ENCODE results near the gene ABI3.
A peak's percentile ranks its signal among the peaks of the same experiment; 100 is the strongest.
"Not testable (repeated sequence)": the region's sequence is repeated elsewhere in the genome, so short reads cannot be mapped to it uniquely, and the experiment has no call there.

ABI3 gene

DNA sequence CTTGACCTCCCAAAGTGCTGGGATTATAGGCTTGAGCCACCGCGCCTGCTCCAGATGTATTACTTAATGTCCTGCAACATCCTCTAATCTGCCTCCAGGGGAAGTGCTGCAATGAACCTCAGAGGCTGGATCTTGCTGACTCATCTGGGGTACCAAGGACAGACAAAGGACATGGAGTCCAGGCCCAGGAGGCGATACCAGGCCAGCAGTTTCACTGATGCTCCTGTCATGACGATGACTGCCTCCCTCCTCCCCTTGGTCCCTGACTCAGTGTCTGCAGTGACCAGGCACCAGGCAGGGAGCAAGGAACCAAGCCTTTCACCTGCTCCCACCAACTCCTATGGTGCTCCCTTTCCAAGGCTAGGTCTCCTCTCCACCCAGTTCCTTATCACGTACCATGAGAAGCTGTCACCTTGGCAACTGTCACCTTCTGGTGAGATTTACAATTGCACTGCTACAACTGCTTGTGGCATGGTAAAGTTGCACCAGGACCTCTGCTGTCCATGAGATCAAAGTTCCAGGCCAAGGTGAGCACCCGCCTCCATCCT lies 41.7 kb downstream of the ABI3 start:
- no peak for DNase-seq (ENCODE audit: low read depth in 3 of 3)

DNA sequence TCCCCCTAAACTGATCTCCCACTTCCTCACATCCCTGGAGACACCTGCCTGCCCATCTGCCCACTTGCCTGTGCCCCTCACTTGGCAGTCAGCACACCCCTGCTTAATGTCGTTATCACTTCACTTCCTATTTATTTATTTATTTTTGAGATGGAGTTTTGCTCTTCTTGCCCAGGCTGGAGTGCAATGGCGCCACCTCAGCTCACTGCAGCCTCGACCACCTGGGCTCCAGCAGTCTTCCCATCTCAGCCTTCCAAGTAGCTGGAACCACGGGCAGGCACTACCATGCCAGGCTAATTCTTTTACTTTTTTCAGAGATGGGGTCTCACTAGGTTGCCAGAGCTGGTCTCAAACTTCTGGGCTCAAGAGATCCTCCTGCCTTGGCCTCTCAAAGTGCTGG lies 43.6 kb downstream of the ABI3 start:
- DNase-seq (ENCODE audit: low read depth in 3 of 3), result no peak

DNA sequence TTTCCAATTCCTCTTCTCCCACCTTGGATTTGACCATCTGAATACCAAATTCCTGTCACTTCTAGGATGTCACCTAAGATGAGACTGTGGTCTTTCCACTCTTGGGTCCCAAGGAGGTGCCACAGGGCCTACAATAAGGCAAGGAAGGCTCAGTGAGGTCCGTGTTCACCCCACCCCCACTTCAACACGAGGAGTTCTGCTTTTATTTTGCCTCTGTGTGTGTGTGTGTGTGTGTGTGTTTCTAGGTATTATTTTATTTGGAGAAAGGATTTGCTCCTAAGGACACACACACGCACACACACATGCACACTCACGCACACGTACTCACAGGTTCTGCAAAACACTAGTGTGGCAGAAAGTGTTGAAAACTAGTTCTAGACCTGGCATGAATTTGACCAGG lies 44.6 kb downstream of the ABI3 start:
- DNase-seq (ENCODE audit: low read depth in 3 of 3), result no peak

DNA sequence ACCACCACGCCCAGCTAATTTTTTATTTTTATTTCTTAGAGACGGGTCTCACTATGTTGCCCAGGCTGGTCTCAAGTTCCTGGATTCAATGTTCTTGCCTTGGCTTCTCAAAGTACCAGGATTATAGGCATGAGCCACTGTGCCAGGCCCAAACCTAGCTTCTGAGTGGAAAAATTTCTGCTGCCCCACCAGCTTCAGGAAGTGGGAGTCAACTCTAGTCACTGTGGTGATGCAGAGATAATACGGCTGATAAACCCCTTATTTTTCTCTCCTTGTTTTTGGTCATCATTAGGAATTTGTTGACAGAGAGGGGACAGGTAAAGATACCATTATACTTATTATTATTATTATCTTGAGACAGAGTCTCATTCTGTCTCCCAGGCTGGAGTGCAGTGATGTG lies 47.9 kb downstream of the ABI3 start:
- no peak for DNase-seq (ENCODE audit: low read depth in 3 of 3)

DNA sequence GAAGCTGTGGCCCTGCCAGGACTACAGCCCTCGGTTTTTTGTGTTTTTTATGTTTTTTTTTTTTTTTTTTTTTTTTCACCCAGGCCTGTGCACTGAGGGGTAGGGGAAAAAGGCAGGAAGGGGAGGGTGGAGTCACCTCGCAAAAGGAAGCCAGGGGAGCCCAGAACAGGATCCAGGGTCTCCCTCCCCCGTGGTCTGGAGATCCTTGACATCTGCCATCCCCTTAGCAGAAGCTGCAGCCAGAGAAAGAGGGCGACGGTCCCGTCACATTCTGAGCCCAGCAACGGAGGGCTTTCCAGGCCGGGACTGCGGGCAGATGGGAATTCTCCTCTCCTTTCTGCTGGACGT lies 49.1 kb downstream of the ABI3 start:
- DNase-seq (ENCODE audit: low read depth in 3 of 3), result no peak

DNA sequence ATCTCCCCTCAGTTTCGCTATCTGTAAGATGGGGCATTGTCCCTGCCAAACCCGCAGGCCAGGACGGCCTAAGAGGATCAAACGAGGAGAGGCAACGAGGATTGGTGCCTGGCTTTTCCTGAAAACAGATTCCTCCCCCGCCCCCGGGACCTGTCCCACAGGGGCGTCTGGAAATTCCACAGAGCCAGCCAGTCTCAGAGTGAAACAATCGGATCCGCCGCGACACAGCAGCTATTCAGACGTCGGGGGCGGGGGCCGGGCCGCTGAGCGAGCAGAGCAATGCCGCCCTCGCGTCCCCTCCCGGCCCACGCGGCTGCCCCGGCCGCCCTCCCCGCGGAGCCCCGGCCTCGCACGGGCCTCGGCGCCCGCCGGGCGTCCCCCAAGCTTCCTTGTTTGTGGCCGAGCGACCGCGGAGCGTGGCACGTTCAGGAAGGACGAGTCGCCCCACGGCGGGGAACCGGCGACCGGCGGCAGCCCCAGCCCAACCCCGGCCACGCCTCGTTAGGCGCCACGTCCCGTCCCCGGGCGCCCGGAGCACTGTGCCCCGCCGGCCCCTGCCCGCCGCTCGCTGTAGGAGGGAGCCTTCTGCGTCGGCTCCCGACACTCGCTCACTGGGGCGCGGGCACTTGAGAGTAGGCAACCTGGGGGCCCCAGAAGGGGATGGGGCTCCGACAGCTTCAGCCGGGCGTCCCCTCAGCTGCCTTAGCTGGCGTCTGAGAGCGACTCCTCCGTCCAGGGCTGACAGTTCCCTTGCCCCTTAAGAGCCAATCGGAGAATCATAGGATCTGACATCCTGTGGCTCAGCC lies 49.7 kb downstream of the ABI3 start:
- DNase-seq (ENCODE audit: low read depth in 3 of 3), result peak; percentile 23 to 53 (median 31)

DNA sequence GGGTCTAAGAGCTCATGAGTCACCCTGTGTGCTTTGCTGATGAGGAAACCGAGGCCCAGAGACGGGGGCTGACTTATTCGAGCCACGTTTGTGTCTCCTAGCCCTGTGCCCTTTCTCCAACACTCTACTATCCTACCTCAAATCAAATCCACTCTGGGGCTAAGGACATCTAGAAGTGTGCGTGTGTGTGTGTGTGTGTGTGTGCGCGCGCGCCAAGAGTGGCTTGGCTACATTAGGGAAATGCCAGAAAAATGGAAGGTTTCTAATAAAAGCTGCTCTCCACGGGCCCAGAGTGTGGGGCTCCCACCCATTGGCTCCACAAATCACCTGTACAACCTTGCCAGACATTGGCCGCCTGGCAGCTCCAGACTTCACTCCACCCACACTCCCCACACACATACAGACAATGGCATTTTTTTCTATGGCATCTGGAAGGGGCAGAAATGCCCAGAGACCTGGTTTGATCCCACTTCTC lies 50.3 kb downstream of the ABI3 start:
- DNase-seq (ENCODE audit: low read depth in 3 of 3), result no peak

DNA sequence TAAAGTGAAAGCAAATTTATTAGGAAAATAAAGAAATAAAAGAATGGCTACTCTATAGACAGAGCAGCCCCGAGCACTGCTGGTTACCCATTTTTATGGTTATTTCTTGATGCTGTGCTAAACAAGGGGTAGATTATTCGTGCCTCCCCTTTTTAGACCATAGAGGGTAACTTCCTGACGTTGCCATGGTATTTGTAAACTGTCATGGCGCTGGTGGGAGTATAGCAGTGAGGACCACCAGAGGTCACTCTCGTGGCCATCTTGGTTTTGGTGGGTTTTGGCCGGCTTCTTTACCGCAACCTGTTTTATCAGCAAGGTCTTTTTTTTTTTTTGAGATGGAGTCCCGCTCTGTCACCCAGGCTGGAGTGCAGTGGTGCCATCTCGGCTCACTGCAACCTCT lies 51.0 kb downstream of the ABI3 start:
- not testable (repeated sequence) for DNase-seq (ENCODE audit: low read depth in 3 of 3)

DNA sequence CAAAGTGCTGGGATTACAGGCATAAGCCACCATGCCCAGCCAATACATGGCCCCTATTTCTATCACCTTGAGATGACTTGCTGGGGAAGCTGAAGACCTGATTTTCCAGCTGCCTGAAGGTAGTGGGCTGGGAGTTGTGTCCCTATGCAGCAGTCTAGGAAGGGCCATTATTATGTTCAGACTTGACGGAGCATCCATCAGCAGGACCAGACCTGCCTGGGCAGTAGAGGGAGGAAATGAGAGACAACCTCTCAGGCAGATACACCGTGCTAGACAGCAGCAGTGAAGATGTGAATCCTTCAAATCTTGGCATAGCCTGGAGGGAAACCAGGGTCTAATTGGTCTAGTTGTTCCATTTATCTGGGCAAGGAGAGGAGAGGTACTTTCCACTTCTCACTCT lies 55.7 kb downstream of the ABI3 start:
- no peak for DNase-seq (ENCODE audit: low read depth in 3 of 3)

DNA sequence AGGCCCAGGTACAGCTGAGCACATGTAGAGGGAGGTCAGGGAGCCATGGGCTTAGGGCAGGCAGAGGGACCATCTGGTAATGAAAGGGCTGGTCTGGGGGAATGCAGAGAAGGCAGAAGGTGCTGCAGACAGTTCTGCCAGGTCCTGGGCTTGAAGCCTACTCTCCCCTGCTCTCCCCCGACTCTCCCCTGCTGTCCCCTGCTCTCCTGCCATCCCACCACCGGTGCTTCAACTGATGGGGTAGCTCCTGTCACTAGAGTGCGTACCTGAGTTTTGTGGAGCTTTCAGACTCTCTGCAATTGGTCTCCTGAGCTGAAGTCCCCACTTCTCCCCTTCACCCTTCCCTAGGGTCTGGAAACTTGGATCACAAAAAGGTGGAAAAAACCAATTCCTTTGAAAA lies 57.4 kb downstream of the ABI3 start:
- no peak for DNase-seq (ENCODE audit: low read depth in 3 of 3)

DNA sequence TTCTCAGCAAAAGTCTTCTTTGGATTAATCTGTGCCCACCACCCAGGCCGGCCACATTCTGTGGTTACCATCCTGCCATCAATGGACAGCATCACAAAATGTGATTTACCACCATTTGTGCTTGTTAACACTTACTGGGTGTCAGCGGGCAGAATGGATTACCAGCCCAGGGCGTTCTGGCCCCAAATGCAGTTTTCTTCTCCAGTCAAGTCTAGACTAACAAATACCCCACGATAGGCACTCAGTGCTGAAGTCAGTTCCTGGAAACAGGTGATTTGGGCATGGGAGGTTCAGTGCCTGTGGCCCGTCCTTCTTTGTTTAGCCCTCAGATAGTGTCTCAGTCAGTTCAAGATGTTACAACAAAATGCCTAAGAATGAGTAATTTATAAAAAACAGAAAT lies 58.8 kb downstream of the ABI3 start:
- DNase-seq (ENCODE audit: low read depth in 3 of 3), result no peak
